ENCODE measurements around the gene SLC35C1.

Gene SLC35C1

GRCh38 chr11:45765836-45766235, 39.1 kb upstream of the SLC35C1 start:
- Histone ChIP-seq H3K27ac (no peak overlapping the region), H3K4me3 (no peak overlapping the region)
- no peak for DNase-seq (ENCODE audit: low spot score)
- TF ChIP-seq, protein P1, sequence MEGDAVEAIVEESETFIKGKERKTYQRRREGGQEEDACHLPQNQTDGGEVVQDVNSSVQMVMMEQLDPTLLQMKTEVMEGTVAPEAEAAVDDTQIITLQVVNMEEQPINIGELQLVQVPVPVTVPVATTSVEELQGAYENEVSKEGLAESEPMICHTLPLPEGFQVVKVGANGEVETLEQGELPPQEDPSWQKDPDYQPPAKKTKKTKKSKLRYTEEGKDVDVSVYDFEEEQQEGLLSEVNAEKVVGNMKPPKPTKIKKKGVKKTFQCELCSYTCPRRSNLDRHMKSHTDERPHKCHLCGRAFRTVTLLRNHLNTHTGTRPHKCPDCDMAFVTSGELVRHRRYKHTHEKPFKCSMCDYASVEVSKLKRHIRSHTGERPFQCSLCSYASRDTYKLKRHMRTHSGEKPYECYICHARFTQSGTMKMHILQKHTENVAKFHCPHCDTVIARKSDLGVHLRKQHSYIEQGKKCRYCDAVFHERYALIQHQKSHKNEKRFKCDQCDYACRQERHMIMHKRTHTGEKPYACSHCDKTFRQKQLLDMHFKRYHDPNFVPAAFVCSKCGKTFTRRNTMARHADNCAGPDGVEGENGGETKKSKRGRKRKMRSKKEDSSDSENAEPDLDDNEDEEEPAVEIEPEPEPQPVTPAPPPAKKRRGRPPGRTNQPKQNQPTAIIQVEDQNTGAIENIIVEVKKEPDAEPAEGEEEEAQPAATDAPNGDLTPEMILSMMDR (IDR thresholded peaks at IDR 0.05) = no peak

- TF ChIP-seq, protein P1 (IDR thresholded peaks at IDR 0.05) = no peak
- no peak overlapping the region for H3K27ac ChIP-seq
- DNase-seq (ENCODE audit: low spot score) = no peak
- H3K4me3 ChIP-seq = no peak overlapping the region
Measured at GRCh38 chr11:45766469-45766868, 38.5 kb upstream of the SLC35C1 start.

GRCh38 chr11:45768486-45768885, 36.5 kb upstream of the SLC35C1 start:
- no peak for DNase-seq (ENCODE audit: low spot score)
- TF ChIP-seq, protein P1 (IDR thresholded peaks at IDR 0.05) = no peak
- no peak overlapping the region for H3K4me3 ChIP-seq
- H3K27ac ChIP-seq = no peak overlapping the region

GRCh38 chr11:45769960-45770359, 35.0 kb upstream of the SLC35C1 start:
- no peak for DNase-seq (ENCODE audit: low spot score)
- TF ChIP-seq, protein P1 (IDR thresholded peaks at IDR 0.05) = no peak
- no peak overlapping the region for H3K4me3 ChIP-seq
- H3K27ac ChIP-seq = no peak overlapping the region

DNA sequence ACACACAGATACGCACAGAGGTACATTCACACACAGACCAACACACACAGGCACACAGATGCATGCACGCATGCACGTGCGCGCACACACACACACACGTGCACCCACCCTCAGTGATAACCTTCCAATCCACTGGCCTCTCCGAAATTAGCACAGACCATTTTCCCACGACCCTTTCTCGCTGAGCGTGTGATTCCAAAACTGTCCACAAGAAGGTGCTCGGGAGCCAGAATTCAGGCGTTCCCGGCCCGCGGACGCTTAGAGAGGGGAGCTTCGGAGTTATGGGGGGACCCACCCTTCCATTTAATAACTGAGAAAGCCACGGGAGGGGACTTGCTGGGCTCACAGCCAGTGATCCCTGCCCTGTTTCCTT, 33.8 kb upstream of the SLC35C1 start:
- Histone ChIP-seq H3K4me3 (peak overlapping the region; percentile 70), H3K27ac (peak overlapping the region; percentile 35 to 73)
- DNase-seq (ENCODE audit: low spot score) = no peak
- TF ChIP-seq, protein P1 (IDR thresholded peaks at IDR 0.05) = peak; percentile 89

- TF ChIP-seq, protein P1 (IDR thresholded peaks at IDR 0.05) = peak; percentile 82
- peak; percentile 87 for DNase-seq (ENCODE audit: low spot score)
- peak overlapping the region; percentile 35 to 73 for H3K27ac ChIP-seq
Measured at GRCh38 chr11:45771566-45772448, 33.1 kb upstream of the SLC35C1 start.

GRCh38 chr11:45772449-45772774, 32.5 kb upstream of the SLC35C1 start:
- no peak for DNase-seq (ENCODE audit: low spot score)
- no peak overlapping the region for H3K27ac ChIP-seq
- H3K4me3 ChIP-seq = no peak overlapping the region
- TF ChIP-seq, protein P1 (IDR thresholded peaks at IDR 0.05) = no peak

More at GRCh38 chr11:45771566-45772448, 33.1 kb upstream of the SLC35C1 start:
- H3K4me3 ChIP-seq = peak overlapping the region; percentile 70

All from coronary artery (tissue), 2 donors.